K562 (cell line): ENCODE measurements around the gene ADAT3. TPM values are rescaled to one million over a fixed set of nuclear protein-coding genes. Genes with fewer than 3 reads are reported as not detected.
A peak's percentile ranks its signal among the peaks of the same experiment; 100 is the strongest.

Experiments
- EP300 ChIP-seq: IDR thresholded peaks from 2 replicates; pipeline ENCODE4 v1.6.1; 2012; ENCODE audit warnings: low read length, improper control_type of control experiment
- HMGN3 ChIP-seq: IDR thresholded peaks from 2 replicates; pipeline ENCODE4 v1.6.1; 2011; ENCODE audit warnings: borderline replicate concordance, low read depth, mild to moderate bottlenecking, mixed read lengths, low read length; ENCODE audit not compliant: insufficient read length; ENCODE audit errors: extremely low read depth
- KLF16 ChIP-seq: IDR thresholded peaks from 2 replicates; pipeline ENCODE4 v1.6.1; 2016; ENCODE audit warnings: antibody characterized with exemption
- MXD1 ChIP-seq: fragments of 250-450 bp; sonication (Bioruptor Pico); IDR thresholded peaks from 2 replicates; pipeline ENCODE4 v1.8.0; 2021; ENCODE audit warnings: borderline replicate concordance, mild to moderate bottlenecking, moderate library complexity; ENCODE audit not compliant: poor library complexity, severe bottlenecking
- MYC ChIP-seq, 2 experiments: fragments of 250-450 bp in 1 of 2; sonication (Bioruptor Pico) in 1 of 2; IDR thresholded peaks; 2 replicates each; pipeline versions ENCODE4 v1.5.1 to v1.6.1; 2012 to 2021; ENCODE audit warnings: low read depth in 2 of 2, borderline replicate concordance in 1 of 2, improper control_type of control experiment in 1 of 2, low read length in 1 of 2, mild to moderate bottlenecking in 1 of 2, moderate library complexity in 1 of 2
- NFIC ChIP-seq: fragments of 450-650 bp; IDR thresholded peaks from 2 replicates; pipeline ENCODE4 v1.6.1; 2017; ENCODE audit warnings: mild to moderate bottlenecking, inconsistent platforms
- RB1 ChIP-seq: fragments of 450-650 bp; IDR thresholded peaks from 2 replicates; pipeline ENCODE4 v1.6.1; 2017; ENCODE audit warnings: low read depth, mild to moderate bottlenecking
- TAF15 ChIP-seq: fragments of 200-400 bp; formaldehyde crosslinking; IDR thresholded peaks from 2 replicates; pipeline ENCODE4 v1.6.1; 2017; ENCODE audit warnings: mild to moderate bottlenecking, low read depth, low read length, moderate library complexity
- TEAD4 ChIP-seq, 2 experiments: sonication (generic) in 1 of 2; formaldehyde crosslinking in 1 of 2; IDR thresholded peaks; 2 replicates each; pipeline versions ENCODE4 v1.6.1 to v1.8.0; 2012 to 2022; ENCODE audit warnings: borderline replicate concordance in 1 of 2, inconsistent platforms in 1 of 2, low read length in 1 of 2, mild to moderate bottlenecking in 1 of 2, missing genetic modification reagents in 1 of 2
- ZNF395 ChIP-seq: fragments of 200-800 bp; sonication (Bioruptor generic); IDR thresholded peaks from 2 replicates; pipeline ENCODE4 v1.6.1; 2017; ENCODE audit warnings: missing genetic modification characterization, missing compliant biosample characterization
- ZNF589 ChIP-seq: fragments of 200-800 bp; sonication (Bioruptor generic); IDR thresholded peaks from 2 replicates; pipeline ENCODE4 v1.6.1; 2016; ENCODE audit warnings: low read depth, missing genetic modification characterization, missing compliant biosample characterization
- ZNF76 ChIP-seq: fragments of 250-450 bp; sonication (Bioruptor Pico); IDR thresholded peaks from 2 replicates; pipeline ENCODE4 v1.4.0; 2020; ENCODE audit warnings: mild to moderate bottlenecking, moderate library complexity, borderline replicate concordance
- polyA plus RNA-seq, 8 experiments: library from polyadenylated mRNA; depleted of rRNA in 4 of 8; stranded (reverse) in 5 of 8; unstranded in 3 of 8; fragments of >200 nt; fragmentation: Nextera tagmentation in 2 of 8; fragmentation: Illumina TruSeq in 1 of 8; extraction: Ambion mirVana in 2 of 8; extraction: Trizol in 1 of 8; gene quantifications; 2 replicates each; pipeline versions ENCODE4 v1.2.1 to v1.2.3, GENCODE V29; 2011 to 2014; ENCODE audit warnings: inconsistent platforms in 1 of 8, missing spikeins in 1 of 8
- total RNA-seq, 7 experiments: library from RNA; depleted of rRNA in 6 of 7; stranded (reverse); fragments of >200 nt in 6 of 7; fragmentation: Illumina TruSeq in 2 of 7; extraction: Trizol in 2 of 7; gene quantifications; 2 replicates each; pipeline versions ENCODE4 v1.2.1 to v1.2.3, GENCODE V29; 2011 to 2021; ENCODE audit warnings: low replicate concordance in 1 of 7
- TF ChIP-seq, protein P1 (sequence below): fragments of 450-650 bp; IDR thresholded peaks from 2 replicates; pipeline ENCODE4 v1.6.1; 2017; ENCODE audit warnings: antibody characterized with exemption, mild to moderate bottlenecking
- TF ChIP-seq, protein P2 (sequence below): fragments of 200-800 bp; sonication (Bioruptor generic); IDR thresholded peaks from 2 replicates; pipeline ENCODE4 v1.6.1; 2017; ENCODE audit warnings: missing genetic modification characterization, missing compliant biosample characterization

The ADAT3 gene
- total and polyA plus RNA-seq, 9 of the 15 experiments (the other 6 are each of a cell fraction or from before 2014, with no cell fraction given), result 0.67 to 15.6 (median 7.8) TPM; not detected in 4

DNA sequence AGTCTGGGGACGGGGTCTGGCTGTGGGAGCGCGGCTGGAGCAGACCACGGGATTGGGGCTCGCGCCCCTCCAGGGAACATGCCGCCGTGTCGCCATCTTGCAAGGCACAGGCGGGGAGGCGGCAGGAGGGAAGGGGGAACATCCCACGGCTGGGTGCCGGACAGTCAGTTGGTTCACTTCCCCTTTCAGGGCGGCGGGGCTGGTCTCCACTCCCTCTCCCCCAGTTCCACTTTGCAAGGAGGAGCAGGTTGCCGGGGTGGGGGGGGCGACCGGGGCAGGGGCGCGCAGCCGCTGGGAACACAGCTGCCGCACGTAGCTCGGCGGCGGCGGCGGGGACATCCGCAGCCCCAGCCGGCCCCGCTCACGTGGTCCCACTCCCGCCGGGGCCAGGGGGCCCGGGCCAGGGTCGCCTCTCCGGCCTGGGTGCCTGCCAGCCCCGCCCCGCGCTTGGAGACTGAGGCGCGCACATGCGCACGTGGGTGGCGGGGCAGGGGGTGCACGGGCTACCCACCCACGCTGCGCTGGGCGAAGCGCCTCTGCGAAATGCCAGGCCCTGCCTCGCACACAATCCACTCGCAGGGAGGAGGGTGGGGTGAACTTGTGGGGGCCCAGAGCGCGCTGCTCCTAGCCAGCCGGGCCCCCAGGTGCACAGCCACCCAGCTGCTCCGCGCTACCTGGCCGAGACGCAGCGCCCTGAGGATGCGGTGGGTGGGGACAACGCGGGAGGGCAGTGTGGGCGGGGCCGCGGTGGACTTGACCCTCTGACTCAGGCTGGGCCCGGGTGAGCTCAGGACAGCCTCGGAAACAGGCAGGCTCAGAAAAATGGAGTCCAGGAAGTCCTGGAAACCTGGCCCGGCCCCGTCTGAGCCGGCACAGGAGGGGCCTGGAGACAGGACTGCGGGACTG lies 48.2 kb upstream of the ADAT3 start (continued):
- TF ChIP-seq, protein P1, sequence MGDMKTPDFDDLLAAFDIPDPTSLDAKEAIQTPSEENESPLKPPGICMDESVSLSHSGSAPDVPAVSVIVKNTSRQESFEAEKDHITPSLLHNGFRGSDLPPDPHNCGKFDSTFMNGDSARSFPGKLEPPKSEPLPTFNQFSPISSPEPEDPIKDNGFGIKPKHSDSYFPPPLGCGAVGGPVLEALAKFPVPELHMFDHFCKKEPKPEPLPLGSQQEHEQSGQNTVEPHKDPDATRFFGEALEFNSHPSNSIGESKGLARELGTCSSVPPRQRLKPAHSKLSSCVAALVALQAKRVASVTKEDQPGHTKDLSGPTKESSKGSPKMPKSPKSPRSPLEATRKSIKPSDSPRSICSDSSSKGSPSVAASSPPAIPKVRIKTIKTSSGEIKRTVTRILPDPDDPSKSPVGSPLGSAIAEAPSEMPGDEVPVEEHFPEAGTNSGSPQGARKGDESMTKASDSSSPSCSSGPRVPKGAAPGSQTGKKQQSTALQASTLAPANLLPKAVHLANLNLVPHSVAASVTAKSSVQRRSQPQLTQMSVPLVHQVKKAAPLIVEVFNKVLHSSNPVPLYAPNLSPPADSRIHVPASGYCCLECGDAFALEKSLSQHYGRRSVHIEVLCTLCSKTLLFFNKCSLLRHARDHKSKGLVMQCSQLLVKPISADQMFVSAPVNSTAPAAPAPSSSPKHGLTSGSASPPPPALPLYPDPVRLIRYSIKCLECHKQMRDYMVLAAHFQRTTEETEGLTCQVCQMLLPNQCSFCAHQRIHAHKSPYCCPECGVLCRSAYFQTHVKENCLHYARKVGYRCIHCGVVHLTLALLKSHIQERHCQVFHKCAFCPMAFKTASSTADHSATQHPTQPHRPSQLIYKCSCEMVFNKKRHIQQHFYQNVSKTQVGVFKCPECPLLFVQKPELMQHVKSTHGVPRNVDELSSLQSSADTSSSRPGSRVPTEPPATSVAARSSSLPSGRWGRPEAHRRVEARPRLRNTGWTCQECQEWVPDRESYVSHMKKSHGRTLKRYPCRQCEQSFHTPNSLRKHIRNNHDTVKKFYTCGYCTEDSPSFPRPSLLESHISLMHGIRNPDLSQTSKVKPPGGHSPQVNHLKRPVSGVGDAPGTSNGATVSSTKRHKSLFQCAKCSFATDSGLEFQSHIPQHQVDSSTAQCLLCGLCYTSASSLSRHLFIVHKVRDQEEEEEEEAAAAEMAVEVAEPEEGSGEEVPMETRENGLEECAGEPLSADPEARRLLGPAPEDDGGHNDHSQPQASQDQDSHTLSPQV, result 0 out of 2 replicates have a peak, but pooled peaks have one; percentile 29
- TF ChIP-seq RB1 (peak; percentile 43; the same call in 1 of the 2 replicates), KLF16 (no peak), TEAD4 (IDR thresholded peaks at IDR 0.05; ENCODE audit: low read length) (peak; percentile 18; the same call in 1 of the 2 replicates), TEAD4 (CRISPR knock-in tag; IDR thresholded peaks at IDR 0.05; ENCODE audit: borderline replicate concordance) (no peak), MYC (IDR thresholded peaks at IDR 0.05; ENCODE audit: low read depth, low read length) (peak; percentile 73), MYC (CRISPR knock-in tag; IDR thresholded peaks at IDR 0.05; ENCODE audit: borderline replicate concordance, low read depth) (no peak; the same call in 1 of the 2 replicates), ZNF395 (CRISPR knock-in tag) (peak; percentile 21; the same call in 1 of the 2 replicates), ZNF589 (CRISPR knock-in tag) (0 out of 2 replicates have a peak, but pooled peaks have one; percentile 7), NFIC (peak; percentile 24), EP300 (0 out of 2 replicates have a peak, but pooled peaks have one; percentile 14), MXD1 (peak; percentile 72), TAF15 (no peak), HMGN3 (peak; percentile 92), ZNF76 (no peak)
- TF ChIP-seq, protein P2, sequence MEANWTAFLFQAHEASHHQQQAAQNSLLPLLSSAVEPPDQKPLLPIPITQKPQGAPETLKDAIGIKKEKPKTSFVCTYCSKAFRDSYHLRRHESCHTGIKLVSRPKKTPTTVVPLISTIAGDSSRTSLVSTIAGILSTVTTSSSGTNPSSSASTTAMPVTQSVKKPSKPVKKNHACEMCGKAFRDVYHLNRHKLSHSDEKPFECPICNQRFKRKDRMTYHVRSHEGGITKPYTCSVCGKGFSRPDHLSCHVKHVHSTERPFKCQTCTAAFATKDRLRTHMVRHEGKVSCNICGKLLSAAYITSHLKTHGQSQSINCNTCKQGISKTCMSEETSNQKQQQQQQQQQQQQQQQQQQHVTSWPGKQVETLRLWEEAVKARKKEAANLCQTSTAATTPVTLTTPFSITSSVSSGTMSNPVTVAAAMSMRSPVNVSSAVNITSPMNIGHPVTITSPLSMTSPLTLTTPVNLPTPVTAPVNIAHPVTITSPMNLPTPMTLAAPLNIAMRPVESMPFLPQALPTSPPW (CRISPR knock-in tag), result peak; percentile 96
